WERI-Rb-1 (cell line): ENCODE data around the gene TBCE.

Source experiments
- DNase-seq: peaks from one replicate; pipeline ENCODE4 v3.0.0-alpha.2; 2020
- H3K27ac ChIP-seq: fragments of 250-450 bp; sonication (Bioruptor Pico); 2 replicates; pipeline ENCODE4 v1.5.1; 2020; ENCODE audit warnings: mild to moderate bottlenecking, moderate library complexity
- H3K27me3 ChIP-seq: fragments of 250-450 bp; sonication (Bioruptor Pico); 2 replicates; pipeline ENCODE4 v1.5.1; 2021; ENCODE audit warnings: mild to moderate bottlenecking, low read depth, moderate library complexity; ENCODE audit not compliant: insufficient read depth, severe bottlenecking
- H3K36me3 ChIP-seq: fragments of 250-450 bp; sonication (Bioruptor Pico); 2 replicates; pipeline ENCODE4 v1.5.1; 2020; ENCODE audit warnings: mild to moderate bottlenecking, moderate library complexity
- H3K4me3 ChIP-seq: 2 replicates; pipeline ENCODE4 v1.5.1; 2011; ENCODE audit warnings: low read depth, mild to moderate bottlenecking, control low read depth, low read length
- H3K9me3 ChIP-seq: fragments of 250-450 bp; sonication (Bioruptor Pico); 2 replicates; pipeline ENCODE4 v1.5.1; 2021; ENCODE audit warnings: mild to moderate bottlenecking, moderate library complexity; ENCODE audit not compliant: severe bottlenecking
- TF ChIP-seq, protein P1 (sequence below): IDR thresholded peaks from 2 replicates; pipeline ENCODE4 v1.5.1; 2011; ENCODE audit warnings: low read depth, mild to moderate bottlenecking, control low read depth, inconsistent platforms, low read length

The TBCE gene

DNA sequence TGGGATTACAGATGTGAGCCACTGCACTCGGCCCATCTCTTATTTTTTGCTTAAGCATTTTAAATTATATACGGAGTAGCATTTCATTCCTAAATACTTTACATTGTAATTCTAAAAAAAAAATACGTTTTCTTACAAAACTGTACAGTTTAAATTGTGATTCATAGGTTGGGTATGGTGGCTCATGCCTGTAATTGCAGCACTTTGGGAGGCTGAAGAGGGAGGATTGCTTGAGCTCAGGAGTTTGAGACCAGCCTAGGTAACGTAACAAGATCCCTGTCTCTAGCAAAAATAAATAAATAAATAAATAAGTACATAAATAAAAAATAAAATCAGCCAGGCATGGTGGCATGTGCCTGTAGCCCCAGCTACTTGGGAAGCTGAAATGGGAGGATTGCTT, 24.6 kb downstream of the TBCE start:
- TF ChIP-seq, protein P1, sequence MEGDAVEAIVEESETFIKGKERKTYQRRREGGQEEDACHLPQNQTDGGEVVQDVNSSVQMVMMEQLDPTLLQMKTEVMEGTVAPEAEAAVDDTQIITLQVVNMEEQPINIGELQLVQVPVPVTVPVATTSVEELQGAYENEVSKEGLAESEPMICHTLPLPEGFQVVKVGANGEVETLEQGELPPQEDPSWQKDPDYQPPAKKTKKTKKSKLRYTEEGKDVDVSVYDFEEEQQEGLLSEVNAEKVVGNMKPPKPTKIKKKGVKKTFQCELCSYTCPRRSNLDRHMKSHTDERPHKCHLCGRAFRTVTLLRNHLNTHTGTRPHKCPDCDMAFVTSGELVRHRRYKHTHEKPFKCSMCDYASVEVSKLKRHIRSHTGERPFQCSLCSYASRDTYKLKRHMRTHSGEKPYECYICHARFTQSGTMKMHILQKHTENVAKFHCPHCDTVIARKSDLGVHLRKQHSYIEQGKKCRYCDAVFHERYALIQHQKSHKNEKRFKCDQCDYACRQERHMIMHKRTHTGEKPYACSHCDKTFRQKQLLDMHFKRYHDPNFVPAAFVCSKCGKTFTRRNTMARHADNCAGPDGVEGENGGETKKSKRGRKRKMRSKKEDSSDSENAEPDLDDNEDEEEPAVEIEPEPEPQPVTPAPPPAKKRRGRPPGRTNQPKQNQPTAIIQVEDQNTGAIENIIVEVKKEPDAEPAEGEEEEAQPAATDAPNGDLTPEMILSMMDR: no peak
- Histone ChIP-seq H3K27ac (no peak overlapping the region), H3K4me3 (no peak overlapping the region), H3K9me3 (peaks cover 15% of the 10 kb centered on the region), H3K36me3 (peaks cover 17% of the 10 kb centered on the region), H3K27me3 (no peaks in the 10 kb centered on the region)
- no peak for DNase-seq

DNA sequence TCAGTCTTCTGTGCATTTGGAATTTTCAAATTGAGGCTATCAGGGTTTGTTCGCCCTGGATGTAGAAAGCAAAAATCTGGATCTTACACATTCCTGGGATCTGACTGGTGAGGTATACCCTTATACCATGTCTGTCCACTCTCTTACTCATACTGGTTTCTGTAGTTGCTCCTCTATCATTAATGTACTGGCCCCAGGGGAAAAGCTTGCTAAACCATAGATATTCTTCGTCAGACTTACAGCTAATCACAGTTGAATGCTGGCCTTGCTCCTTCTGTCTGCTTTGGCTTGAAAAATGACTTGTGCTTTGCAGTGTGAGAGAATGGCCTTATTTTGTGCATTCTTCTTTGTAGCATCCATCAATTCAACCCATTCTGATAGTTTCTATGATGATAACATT, 30.5 kb downstream of the TBCE start:
- DNase-seq: no peak
- no peak overlapping the region for H3K4me3 ChIP-seq
- no peaks in the 10 kb centered on the region for H3K9me3 ChIP-seq
- peaks cover 9% of the 10 kb centered on the region for H3K36me3 ChIP-seq
- H3K27ac ChIP-seq: no peak overlapping the region
- TF ChIP-seq, protein P1: no peak
- H3K27me3 ChIP-seq: no peaks in the 10 kb centered on the region

DNA sequence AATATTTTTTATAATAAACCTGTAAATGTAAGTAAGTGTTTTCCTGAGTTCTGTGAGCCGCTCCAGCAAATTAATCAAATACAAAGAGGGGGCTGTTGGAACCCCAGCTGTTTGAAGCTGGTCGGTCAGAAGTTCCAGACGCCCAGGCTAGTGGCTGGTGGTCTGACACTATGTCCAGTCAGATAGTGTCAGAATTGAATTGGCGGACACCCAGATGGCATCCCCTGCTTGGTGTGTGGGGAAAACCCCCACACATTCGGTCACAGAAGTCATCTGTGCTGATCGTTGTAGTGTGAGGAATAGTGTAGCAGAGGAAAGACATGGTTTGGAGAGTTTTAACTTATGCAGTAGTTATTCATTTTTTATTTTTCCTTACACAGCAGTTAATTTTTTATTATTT, 32.4 kb downstream of the TBCE start:
- Histone ChIP-seq H3K27ac (no peak overlapping the region), H3K27me3 (no peaks in the 10 kb centered on the region), H3K36me3 (peaks cover 19% of the 10 kb centered on the region), H3K9me3 (no peaks in the 10 kb centered on the region), H3K4me3 (no peak overlapping the region)
- TF ChIP-seq, protein P1: no peak
- peak; percentile 3 for DNase-seq

DNA sequence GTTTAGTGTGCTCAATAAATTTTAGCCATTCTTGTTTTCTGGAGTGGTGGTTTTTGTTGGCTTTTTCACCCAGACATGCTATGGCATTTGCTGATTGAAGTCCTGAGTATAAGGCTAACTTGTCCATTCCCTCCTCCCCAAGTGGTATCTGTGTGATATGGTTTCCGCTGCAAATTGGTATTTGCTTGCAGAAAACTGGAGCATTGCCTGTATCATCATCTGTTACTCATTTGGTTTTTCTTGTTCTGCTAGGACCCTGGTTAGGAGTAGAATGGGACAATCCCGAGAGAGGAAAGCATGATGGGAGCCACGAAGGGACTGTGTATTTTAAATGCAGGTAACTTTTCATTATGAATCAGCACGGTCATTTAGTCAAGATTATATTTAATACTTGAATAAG, 34.0 kb downstream of the TBCE start:
- peak; percentile 0 for DNase-seq
- TF ChIP-seq, protein P1: no peak
- no peaks in the 10 kb centered on the region for H3K9me3 ChIP-seq
- H3K27ac ChIP-seq: no peak overlapping the region
- H3K36me3 ChIP-seq: peaks cover 19% of the 10 kb centered on the region
- H3K4me3 ChIP-seq: no peak overlapping the region
- no peaks in the 10 kb centered on the region for H3K27me3 ChIP-seq

DNA sequence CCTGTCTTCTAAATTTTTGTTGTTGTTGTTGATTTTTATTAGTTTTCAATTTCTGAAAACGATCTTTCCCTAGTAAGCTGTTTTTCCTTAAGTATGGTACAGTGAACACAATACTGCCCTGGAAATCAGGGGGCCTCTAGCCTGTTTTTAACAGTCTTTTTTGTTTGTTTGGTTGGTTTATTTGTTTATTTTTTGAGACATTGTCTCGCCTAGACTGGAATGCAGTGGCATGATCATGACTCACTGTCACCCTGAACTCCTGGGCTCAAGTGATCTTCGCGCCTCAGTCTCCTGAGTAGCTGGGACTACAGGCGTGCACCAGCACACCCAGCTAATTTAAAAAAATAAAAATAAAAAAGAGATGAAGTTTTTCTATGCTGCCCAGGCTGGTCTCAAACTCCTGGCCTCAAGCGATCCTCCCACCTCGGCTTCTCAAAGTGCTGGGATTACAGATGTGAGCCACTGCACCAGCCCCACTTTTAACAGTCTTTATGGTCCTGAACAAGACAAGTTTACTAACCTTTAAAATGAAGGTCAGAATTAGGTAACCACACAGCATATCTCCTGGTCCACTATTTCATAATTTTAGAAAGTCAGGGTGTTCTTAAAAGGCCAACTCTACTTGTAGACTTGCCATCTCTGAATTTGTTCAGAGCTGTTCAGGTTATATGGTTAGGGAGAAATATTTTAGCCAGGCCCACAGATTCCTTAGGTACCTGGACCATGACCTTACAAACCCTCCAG, 35.4 kb downstream of the TBCE start:
- TF ChIP-seq, protein P1: no peak
- Histone ChIP-seq H3K4me3 (no peak overlapping the region), H3K27me3 (no peaks in the 10 kb centered on the region), H3K36me3 (peaks cover 19% of the 10 kb centered on the region), H3K9me3 (no peaks in the 10 kb centered on the region), H3K27ac (no peak overlapping the region)
- peak; percentile 4 for DNase-seq

DNA sequence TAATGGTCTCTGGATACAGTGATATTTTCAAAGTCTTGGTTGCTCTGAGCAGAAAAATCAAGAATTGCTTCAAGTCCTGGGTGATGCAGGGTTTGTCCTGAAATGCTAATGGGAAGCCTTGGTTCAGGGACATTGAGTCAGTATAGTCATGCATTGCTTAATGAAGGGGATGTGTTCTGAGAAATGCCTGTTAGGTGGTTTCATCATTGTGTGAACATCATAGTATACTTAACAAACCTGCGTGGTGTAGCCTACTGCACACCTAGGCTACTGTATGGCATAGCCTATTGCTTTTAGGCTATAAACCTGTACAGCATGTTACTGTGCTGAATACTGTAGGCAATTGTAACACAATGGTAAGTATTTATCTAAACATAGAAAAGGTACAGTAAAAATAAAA, 36.4 kb downstream of the TBCE start:
- TF ChIP-seq, protein P1: no peak
- H3K4me3 ChIP-seq: no peak overlapping the region
- DNase-seq: peak; percentile 1
- H3K36me3 ChIP-seq: peaks cover 19% of the 10 kb centered on the region
- H3K9me3 ChIP-seq: no peaks in the 10 kb centered on the region
- no peaks in the 10 kb centered on the region for H3K27me3 ChIP-seq
- H3K27ac ChIP-seq: no peak overlapping the region
